Endothelial cell of umbilical vein (primary cell): ENCODE results near the gene EIF2AK3. TPM values are rescaled to one million over a fixed set of nuclear protein-coding genes. Genes with fewer than 3 reads are reported as not detected.

Experiments used
- BruUV-seq: library from RNA; stranded (reverse); fragments of 400-500 nt; replicated peaks from 2 replicates; lab custom pipeline; 2021; lab: Mats Ljungman, UMichigan
- CTCF ChIA-PET: fragments of 300-600, 350-600 bp; sonication (Branson Sonifier 250); formaldehyde crosslinking; loops from one replicate; lab custom pipeline; 2021; ENCODE audit warnings: antibody characterized with exemption, inconsistent platforms; lab: Charles Lee
- POLR2A ChIA-PET: fragments of 300-600, 350-600 bp; sonication (Branson Sonifier 250); formaldehyde crosslinking; loops from one replicate; lab custom pipeline; 2021; ENCODE audit warnings: antibody characterized with exemption, inconsistent platforms; lab: Charles Lee
- DNase-seq: peaks from one replicate; pipeline ENCODE4 v3.0.0-alpha.2; 2011; ENCODE audit warnings: low read depth, low spot score
- FAIRE-seq: peaks from 2 replicates; lab custom pipeline; 2011; peaks lifted over from hg19 to GRCh38; lab: Jason Lieb, UNC
- H2AFZ ChIP-seq: 2 replicates; pipeline ENCODE4 v1.6.0; 2012; ENCODE audit warnings: low read depth, low read length, control low read depth, inconsistent platforms
- H3K27ac ChIP-seq: 2 replicates; pipeline ENCODE4 v1.5.1; 2011; ENCODE audit warnings: low read depth, mild to moderate bottlenecking, control low read depth, low read length, moderate library complexity; ENCODE audit not compliant: insufficient read depth
- H3K27me3 ChIP-seq, 2 experiments: 2 replicates each; pipeline versions ENCODE4 v1.6.0 to v1.6.1; 2011; ENCODE audit warnings: low read length in 2 of 2, mixed read lengths in 1 of 2; ENCODE audit not compliant: control insufficient read depth in 2 of 2, insufficient read depth in 2 of 2
- H3K36me3 ChIP-seq, 2 experiments: 2 replicates in 1 of 2; 3 replicates in 1 of 2; pipeline ENCODE4 v1.5.1; 2011; ENCODE audit warnings: low read length in 2 of 2, mild to moderate bottlenecking in 1 of 2, moderate library complexity in 1 of 2; ENCODE audit not compliant: control insufficient read depth in 2 of 2, insufficient read depth in 2 of 2; ENCODE audit errors: extremely low read depth in 1 of 2
- H3K4me1 ChIP-seq: 3 replicates; pipeline ENCODE4 v1.5.1; 2011; ENCODE audit warnings: mild to moderate bottlenecking, low read length; ENCODE audit not compliant: control insufficient read depth, insufficient read depth; ENCODE audit errors: extremely low read depth
- H3K4me2 ChIP-seq: 2 replicates; pipeline ENCODE4 v1.6.1; 2011; ENCODE audit warnings: low read length, control low read depth, mixed read lengths; ENCODE audit not compliant: insufficient read depth
- H3K4me3 ChIP-seq, 3 experiments: fragments of 200-600 bp in 1 of 3; sonication (generic), shearing (Covaris generic) in 1 of 3; replicated peaks in 1 of 3; 2 replicates each; pipeline ENCODE4 v1.5.1; 2011 to 2016; ENCODE audit warnings: control low read depth in 3 of 3, low read length in 3 of 3, mild to moderate bottlenecking in 2 of 3, inconsistent platforms in 1 of 3, low read depth in 1 of 3, moderate library complexity in 1 of 3; ENCODE audit not compliant: insufficient read depth in 1 of 3
- H3K79me2 ChIP-seq: 2 replicates; pipeline ENCODE4 v1.6.0; 2012; ENCODE audit warnings: low read length, inconsistent platforms; ENCODE audit not compliant: control insufficient read depth, insufficient read depth
- H3K9ac ChIP-seq: replicated peaks from 2 replicates; pipeline ENCODE3; 2011; ENCODE audit warnings: low read length, control low read depth; ENCODE audit not compliant: insufficient read depth; ENCODE audit errors: extremely low read depth
- H3K9me1 ChIP-seq: replicated peaks from 3 replicates; pipeline ENCODE4 v1.6.0; 2011; ENCODE audit warnings: mild to moderate bottlenecking, low read length; ENCODE audit not compliant: control insufficient read depth, insufficient read depth; ENCODE audit errors: extremely low read depth
- H3K9me3 ChIP-seq: replicated peaks from 2 replicates; pipeline ENCODE4 v1.5.1; 2012; ENCODE audit warnings: low read length, inconsistent platforms; ENCODE audit not compliant: control insufficient read depth, insufficient read depth
- H4K20me1 ChIP-seq: replicated peaks from 2 replicates; pipeline ENCODE3; 2011; ENCODE audit warnings: mild to moderate bottlenecking, low read length; ENCODE audit not compliant: control insufficient read depth, insufficient read depth; ENCODE audit errors: extremely low read depth
- CTCF ChIP-seq, 2 donors: IDR thresholded peaks; 1 replicate in 1 of 2; 2 replicates in 1 of 2; pipeline ENCODE4 v1.5.1; 2011; ENCODE audit warnings: low read length in 2 of 2, mild to moderate bottlenecking in 2 of 2, moderate library complexity in 2 of 2, control low read depth in 1 of 2, inconsistent platforms in 1 of 2, low read depth in 1 of 2; ENCODE audit not compliant: insufficient read depth in 1 of 2; ENCODE audit errors: extremely low read depth in 1 of 2
- EZH2 ChIP-seq: IDR thresholded peaks from 2 replicates; pipeline ENCODE4 v1.6.1; 2012; ENCODE audit warnings: borderline replicate concordance, low read depth, mild to moderate bottlenecking, moderate library complexity, low read length, inconsistent platforms; ENCODE audit not compliant: severe bottlenecking
- FOS ChIP-seq: IDR thresholded peaks from 2 replicates; pipeline ENCODE4 v1.6.1; 2011; ENCODE audit warnings: mild to moderate bottlenecking, low read length, moderate library complexity, borderline replicate concordance; ENCODE audit not compliant: insufficient read depth
- GATA2 ChIP-seq: IDR thresholded peaks from 2 replicates; pipeline ENCODE4 v1.7.0; 2011; ENCODE audit warnings: low read depth, mild to moderate bottlenecking, moderate library complexity, mixed read lengths, low read length; ENCODE audit not compliant: insufficient read length, insufficient read depth
- JUN ChIP-seq: IDR thresholded peaks from 2 replicates; pipeline ENCODE4 v1.6.1; 2011; ENCODE audit warnings: borderline replicate concordance, low read depth; ENCODE audit not compliant: insufficient read length, insufficient read depth
- MAX ChIP-seq: IDR thresholded peaks from 2 replicates; pipeline ENCODE4 v1.6.1; 2011; ENCODE audit not compliant: insufficient read depth, insufficient read length
- MYC ChIP-seq: IDR thresholded peaks from one replicate; pipeline ENCODE4 v1.6.1; 2011; ENCODE audit warnings: mild to moderate bottlenecking, low read depth, low read length
- POLR2A ChIP-seq: IDR thresholded peaks from 2 replicates; pipeline ENCODE4 v1.6.1; 2012; ENCODE audit warnings: low read depth, mild to moderate bottlenecking, control low read depth, low read length
- POLR2AphosphoS5 ChIP-seq: IDR thresholded peaks from 2 replicates; pipeline ENCODE4 v1.6.1; 2012; ENCODE audit warnings: low read depth, mild to moderate bottlenecking, control low read depth, low read length, moderate library complexity; ENCODE audit not compliant: insufficient read depth
- dilution Hi-C: fragments of 300-500 bp; cut with MboI; formaldehyde crosslinking; loops from one replicate; pipeline ENCODE4 v1.15.0; 2019; ENCODE audit warnings: low sequenced_read_pairs; ENCODE audit not compliant: extremely low pct_ligation_motif_present
- intact Hi-C: fragments of 100-400 bp; cut with micrococcal nuclease; formaldehyde crosslinking; loops from one replicate; pipeline ENCODE4 v1.10.0; 2022
- polyA plus RNA-seq, 4 experiments: library from polyadenylated mRNA; depleted of rRNA in 3 of 4; stranded (reverse) in 3 of 4; unstranded in 1 of 4; fragments of >200 nt; gene quantifications; 2 replicates each; pipeline versions ENCODE4 v1.2.1 to v1.2.3, GENCODE V29; 2011 to 2012; ENCODE audit warnings: missing spikeins in 1 of 4
- total RNA-seq: library from RNA; stranded (reverse); gene quantifications from 2 replicates; pipeline ENCODE4 v1.2.3, GENCODE V29; 2021

EIF2AK3 gene
- total and polyA plus RNA-seq, 2 donors (not counting 3 experiments of a cell fraction or from before 2014, with no cell fraction given) = 5.3 to 17.3 TPM

GRCh38 chr2:88601286-88601685 is 26.0 kb downstream of the EIF2AK3 start:
- H3K27me3 ChIP-seq = no peaks in the 10 kb centered on the region
- ChIA-PET POLR2A (interaction anchor here (1.0 kb wide), 1 partner anchor 26 kb away, joined by 3 read pairs; the partner anchor contains the start of gene EIF2AK3), CTCF (interaction anchor here (2.3 to 2.4 kb wide), 3 partner anchors 10 to 71 kb away, joined by 13 to 22 read pairs (median 13); no protein-coding TSS in a partner anchor)
- H4K20me1 ChIP-seq = no peaks in the 10 kb centered on the region
- intact Hi-C loops = no loop called here
- H3K4me2 ChIP-seq = peak overlapping the region; percentile 84
- peaks cover 5% of the 10 kb centered on the region for H3K79me2 ChIP-seq
- H3K4me3 ChIP-seq = no peak overlapping the region
- no peaks in the 10 kb centered on the region for H3K36me3 ChIP-seq
- no peaks in the 10 kb centered on the region for H3K9me3 ChIP-seq
- H3K27ac ChIP-seq = peak overlapping the region; percentile 84
- BruUV-seq = no TSS peak
- no peaks in the 10 kb centered on the region for H3K9me1 ChIP-seq
- peak overlapping the region; percentile 91 for H3K9ac ChIP-seq
- DNase-seq (peak; percentile 90), FAIRE-seq (no peak)
- dilution Hi-C loops = no loop called here
- TF ChIP-seq MYC (no peak), JUN (no peak), MAX (no peak), GATA2 (no peak), POLR2A (no peak), EZH2 (no peak)
- H2AFZ ChIP-seq = no peak overlapping the region
- peaks cover 35% of the 10 kb centered on the region for H3K4me1 ChIP-seq

- peaks cover 4% of the 10 kb centered on the region for H3K79me2 ChIP-seq
- CTCF ChIA-PET = interaction anchor here (0.7 to 2.4 kb wide), 11 partner anchors 8 to 137 kb away, joined by 3 to 22 read pairs (median 5); partner anchors contain the start of gene EIF2AK3
- POLR2A ChIA-PET = interaction anchor here (1.1 to 1.3 kb wide), 3 partner anchors 27 to 584 kb away, joined by 3 to 15 read pairs (median 3); partner anchors contain the start of genes EIF2AK3 and RNU2-63P
- H3K9me1 ChIP-seq = no peaks in the 10 kb centered on the region
- no peaks in the 10 kb centered on the region for H3K9me3 ChIP-seq
- dilution Hi-C loops = no loop called here
- no TSS peak for BruUV-seq
- no peaks in the 10 kb centered on the region for H4K20me1 ChIP-seq
- peak overlapping the region; percentile 84 for H3K4me2 ChIP-seq
- peak overlapping the region; percentile 84 for H3K27ac ChIP-seq
- peak; percentile 99 for DNase-seq
- no peak overlapping the region for H3K4me3 ChIP-seq
- TF ChIP-seq POLR2AphosphoS5 (peak; percentile 71), GATA2 (peak; percentile 9), POLR2A (no peak), EZH2 (no peak), MAX (no peak), FOS (peak; percentile 97), JUN (peak; percentile 100), CTCF (IDR thresholded peaks at IDR 0.05; ENCODE audit: extremely low read depth in 1 of 2, insufficient read depth in 1 of 2, low read depth in 1 of 2, low read length in 2 of 2) (no peak), MYC (no peak)
- peak; percentile 93 for FAIRE-seq
- peak overlapping the region; percentile 91 for H3K9ac ChIP-seq
- no peaks in the 10 kb centered on the region for H3K36me3 ChIP-seq
- intact Hi-C loops = loop anchor here (1.0 kb wide), 4 partner anchors 27 to 137 kb away; partner anchors contain the start of genes EIF2AK3 and RPIA
- no peaks in the 10 kb centered on the region for H3K27me3 ChIP-seq
- peaks cover 35% of the 10 kb centered on the region for H3K4me1 ChIP-seq
- H2AFZ ChIP-seq = no peak overlapping the region
Measured at GRCh38 chr2:88600038-88600465, 27.2 kb downstream of the EIF2AK3 start.
